ENCODE measurements around the gene NDUFC2. TPM values are rescaled to one million over a fixed set of nuclear protein-coding genes. Genes with fewer than 3 reads are reported as not detected.
"Not testable (repeated sequence)": the region's sequence is repeated elsewhere in the genome, so short reads cannot be mapped to it uniquely, and the experiment has no call there.

Gene NDUFC2
- total RNA-seq, 1 donor from 2014 or later = 203 TPM

DNA sequence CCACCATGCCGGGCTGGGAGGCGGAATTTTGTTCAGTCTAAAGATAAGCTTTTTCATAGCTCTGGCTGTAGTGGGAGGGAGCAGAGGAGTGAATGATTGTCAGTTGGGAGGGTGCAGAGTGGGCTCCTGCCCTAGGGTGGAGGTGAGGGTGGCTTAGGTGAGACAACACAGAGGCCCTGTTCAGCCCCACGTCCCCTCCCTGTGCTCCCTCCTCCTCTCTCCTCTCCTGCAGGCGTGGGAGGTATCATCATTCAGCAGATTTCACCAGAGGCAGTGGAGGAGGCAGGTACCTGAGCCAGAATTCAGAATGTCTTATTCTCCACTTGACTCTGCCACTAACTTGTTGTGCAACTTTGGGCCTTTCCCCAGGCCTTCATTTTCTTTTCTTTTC, 17.7 kb downstream of the NDUFC2 start:
- H3K27ac Mint-ChIP-seq (ENCODE audit: unreplicated experiment) = no peak overlapping the region
- H3K4me3 Mint-ChIP-seq (ENCODE audit: unreplicated experiment) = no peak overlapping the region
- TF ChIP-seq, protein P1, sequence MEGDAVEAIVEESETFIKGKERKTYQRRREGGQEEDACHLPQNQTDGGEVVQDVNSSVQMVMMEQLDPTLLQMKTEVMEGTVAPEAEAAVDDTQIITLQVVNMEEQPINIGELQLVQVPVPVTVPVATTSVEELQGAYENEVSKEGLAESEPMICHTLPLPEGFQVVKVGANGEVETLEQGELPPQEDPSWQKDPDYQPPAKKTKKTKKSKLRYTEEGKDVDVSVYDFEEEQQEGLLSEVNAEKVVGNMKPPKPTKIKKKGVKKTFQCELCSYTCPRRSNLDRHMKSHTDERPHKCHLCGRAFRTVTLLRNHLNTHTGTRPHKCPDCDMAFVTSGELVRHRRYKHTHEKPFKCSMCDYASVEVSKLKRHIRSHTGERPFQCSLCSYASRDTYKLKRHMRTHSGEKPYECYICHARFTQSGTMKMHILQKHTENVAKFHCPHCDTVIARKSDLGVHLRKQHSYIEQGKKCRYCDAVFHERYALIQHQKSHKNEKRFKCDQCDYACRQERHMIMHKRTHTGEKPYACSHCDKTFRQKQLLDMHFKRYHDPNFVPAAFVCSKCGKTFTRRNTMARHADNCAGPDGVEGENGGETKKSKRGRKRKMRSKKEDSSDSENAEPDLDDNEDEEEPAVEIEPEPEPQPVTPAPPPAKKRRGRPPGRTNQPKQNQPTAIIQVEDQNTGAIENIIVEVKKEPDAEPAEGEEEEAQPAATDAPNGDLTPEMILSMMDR (IDR thresholded peaks at IDR 0.05; ENCODE audit: unreplicated experiment) = no peak
- no peaks in the 10 kb centered on the region for H3K4me1 Mint-ChIP-seq (ENCODE audit: unreplicated experiment)
- H3K36me3 Mint-ChIP-seq (ENCODE audit: low read depth, unreplicated experiment) = peaks cover 6% of the 10 kb centered on the region
- H3K27me3 Mint-ChIP-seq (ENCODE audit: unreplicated experiment) = peaks cover 2% of the 10 kb centered on the region
- no peak for DNase-seq (ENCODE audit: low spot score)
- no peaks in the 10 kb centered on the region for H3K9me3 Mint-ChIP-seq (ENCODE audit: unreplicated experiment)

DNA sequence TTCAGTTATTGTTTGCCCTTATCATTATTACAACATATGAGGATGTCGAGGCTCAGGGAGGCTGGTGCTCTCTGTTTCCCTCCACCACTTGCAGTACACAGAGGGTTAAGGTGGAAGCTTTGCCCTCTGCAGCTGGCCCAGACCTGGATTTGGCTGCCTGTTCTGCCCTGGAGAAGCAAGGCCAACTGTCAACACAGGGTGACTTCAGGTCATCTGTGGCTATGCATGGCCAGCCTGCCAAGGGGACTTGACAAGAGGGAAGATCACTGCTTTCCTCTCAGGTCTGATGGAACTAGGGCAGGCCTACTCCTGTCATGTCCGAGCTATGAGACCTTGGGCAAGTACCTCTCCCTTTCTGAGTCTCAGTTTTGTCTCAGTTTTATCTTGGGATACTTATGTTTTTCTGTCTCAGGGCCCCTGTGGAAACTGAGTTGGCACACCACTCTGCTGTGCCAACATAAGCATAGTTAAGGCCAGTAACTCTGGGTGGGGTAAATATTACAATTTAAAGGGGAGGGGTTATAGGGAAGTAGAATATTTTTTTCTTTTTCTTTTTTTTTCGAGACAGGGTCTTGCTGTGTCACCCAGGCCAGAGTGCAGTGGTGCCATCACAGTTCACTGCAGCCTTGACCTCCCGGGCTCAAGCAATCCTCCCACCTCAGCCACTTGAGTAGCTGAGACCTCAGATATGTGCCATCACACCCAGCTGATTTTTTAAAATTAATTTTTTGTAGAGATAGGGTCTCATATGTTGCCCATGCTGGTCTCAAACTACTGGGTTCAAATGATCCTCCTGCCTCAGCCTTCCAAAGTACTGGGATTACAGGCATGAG, 18.4 kb downstream of the NDUFC2 start:
- Mint-ChIP-seq H3K36me3 (ENCODE audit: low read depth, unreplicated experiment) (peaks cover 6% of the 10 kb centered on the region), H3K27me3 (ENCODE audit: unreplicated experiment) (peaks cover 2% of the 10 kb centered on the region), H3K27ac (ENCODE audit: unreplicated experiment) (no peak overlapping the region), H3K9me3 (ENCODE audit: unreplicated experiment) (no peaks in the 10 kb centered on the region), H3K4me3 (ENCODE audit: unreplicated experiment) (no peak overlapping the region), H3K4me1 (ENCODE audit: unreplicated experiment) (no peaks in the 10 kb centered on the region)
- TF ChIP-seq, protein P1 (IDR thresholded peaks at IDR 0.05; ENCODE audit: unreplicated experiment) = no peak
- DNase-seq (ENCODE audit: low spot score) = no peak

DNA sequence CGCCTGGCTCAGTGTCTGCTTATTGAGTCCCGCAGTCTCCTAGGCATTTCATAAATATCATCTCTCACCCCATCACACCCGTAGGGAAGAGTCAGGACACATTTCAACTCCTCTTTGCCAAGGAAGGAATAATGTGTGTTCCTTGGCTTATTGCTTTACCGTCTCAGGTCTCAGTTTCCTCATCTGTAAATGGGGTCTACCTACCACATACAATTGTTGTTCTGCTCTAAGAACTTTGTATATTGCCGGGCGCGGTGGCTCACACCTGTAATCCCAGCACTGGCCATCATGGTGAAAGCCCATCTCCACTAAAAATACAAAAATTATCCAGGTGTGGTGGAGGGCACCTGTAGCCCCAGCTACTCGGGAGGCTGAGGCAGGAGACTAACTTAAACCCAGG, 19.1 kb downstream of the NDUFC2 start:
- H3K4me3 Mint-ChIP-seq (ENCODE audit: unreplicated experiment) = no peak overlapping the region
- peaks cover 6% of the 10 kb centered on the region for H3K36me3 Mint-ChIP-seq (ENCODE audit: low read depth, unreplicated experiment)
- no peaks in the 10 kb centered on the region for H3K9me3 Mint-ChIP-seq (ENCODE audit: unreplicated experiment)

DNA sequence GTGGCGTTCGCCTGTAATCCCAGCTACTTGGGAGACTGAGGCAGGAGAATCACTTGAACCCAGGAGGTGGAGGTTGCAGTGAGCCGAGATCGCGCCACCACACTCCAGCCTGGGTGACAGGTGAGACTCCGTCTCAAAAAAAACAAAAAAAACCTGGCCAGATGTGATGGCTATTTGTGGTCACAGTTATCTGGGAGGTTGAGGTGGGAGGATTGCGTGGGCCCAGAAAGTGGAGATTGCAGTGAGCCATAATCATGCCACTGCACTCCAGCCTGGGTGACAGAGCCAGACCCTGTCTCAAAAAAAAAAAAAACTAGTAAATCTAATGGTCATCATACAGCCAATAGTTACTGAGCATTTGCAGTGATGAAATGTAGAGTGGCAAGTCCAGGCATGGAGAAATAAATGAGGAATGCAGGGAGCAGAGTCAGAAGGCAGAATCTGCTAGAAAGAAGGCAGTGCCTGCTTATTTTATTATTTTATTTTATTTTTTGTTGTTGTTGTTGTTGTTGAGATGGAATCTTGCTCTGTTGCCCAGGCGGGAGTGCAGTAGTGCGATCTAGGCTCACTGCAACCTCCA, 19.8 kb downstream of the NDUFC2 start:
- not testable (repeated sequence) for H3K9me3 Mint-ChIP-seq (ENCODE audit: unreplicated experiment); H3K36me3 Mint-ChIP-seq (ENCODE audit: low read depth, unreplicated experiment); H3K27ac Mint-ChIP-seq (ENCODE audit: unreplicated experiment); DNase-seq (ENCODE audit: low spot score); H3K4me3 Mint-ChIP-seq (ENCODE audit: unreplicated experiment); H3K27me3 Mint-ChIP-seq (ENCODE audit: unreplicated experiment); H3K4me1 Mint-ChIP-seq (ENCODE audit: unreplicated experiment)

More for the DNA sequence above, 19.1 kb downstream of the NDUFC2 start:
- H3K27ac Mint-ChIP-seq (ENCODE audit: unreplicated experiment) = no peak overlapping the region
- no peaks in the 10 kb centered on the region for H3K4me1 Mint-ChIP-seq (ENCODE audit: unreplicated experiment)
- DNase-seq (ENCODE audit: low spot score) = no peak
- TF ChIP-seq, protein P1 (IDR thresholded peaks at IDR 0.05; ENCODE audit: unreplicated experiment) = no peak
- H3K27me3 Mint-ChIP-seq (ENCODE audit: unreplicated experiment) = peaks cover 2% of the 10 kb centered on the region

DNA sequence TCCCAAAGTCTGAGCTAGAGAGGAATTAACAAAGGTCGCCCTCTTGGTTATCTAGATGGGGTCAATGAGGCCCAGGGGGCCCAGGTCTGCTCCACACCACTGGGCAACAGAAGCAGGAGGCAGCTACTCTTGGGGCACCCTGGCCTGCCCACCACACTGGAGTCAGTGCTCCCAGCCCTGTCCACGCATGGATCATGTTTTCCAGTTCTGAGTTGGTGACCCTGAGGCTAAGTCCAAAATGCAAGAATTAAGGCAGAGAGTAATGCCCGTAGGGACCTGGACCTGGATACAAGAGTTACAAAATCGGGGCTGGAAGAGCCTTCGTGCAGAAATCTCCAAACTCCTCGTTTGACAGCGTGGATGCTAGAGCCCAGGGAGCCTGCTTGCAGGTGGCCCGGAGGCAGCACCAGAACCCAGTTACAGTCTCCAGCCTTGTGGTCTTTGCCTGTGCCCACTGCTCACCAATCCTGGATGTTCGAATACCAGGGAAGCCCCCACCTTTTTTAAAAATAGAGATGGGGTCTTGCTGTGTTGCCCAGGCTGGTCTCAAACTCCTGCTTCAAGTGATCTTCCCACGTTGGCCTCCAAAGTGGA, 22.1 kb downstream of the NDUFC2 start:
- H3K27me3 Mint-ChIP-seq (ENCODE audit: unreplicated experiment) = no peaks in the 10 kb centered on the region
- H3K4me1 Mint-ChIP-seq (ENCODE audit: unreplicated experiment) = no peaks in the 10 kb centered on the region
- H3K4me3 Mint-ChIP-seq (ENCODE audit: unreplicated experiment) = no peak overlapping the region
- no peaks in the 10 kb centered on the region for H3K9me3 Mint-ChIP-seq (ENCODE audit: unreplicated experiment)
- no peak for DNase-seq (ENCODE audit: low spot score)
- no peaks in the 10 kb centered on the region for H3K36me3 Mint-ChIP-seq (ENCODE audit: low read depth, unreplicated experiment)
- no peak overlapping the region for H3K27ac Mint-ChIP-seq (ENCODE audit: unreplicated experiment)
- TF ChIP-seq, protein P1 (IDR thresholded peaks at IDR 0.05; ENCODE audit: unreplicated experiment) = no peak
